ENCODE data around the gene PPIE. TPM values are rescaled to one million over a fixed set of nuclear protein-coding genes. Genes with fewer than 3 reads are reported as not detected.

Gene PPIE
- total and polyA plus RNA-seq, 2 of the 8 experiments (the other 6 are each of a cell fraction or from before 2014, with no cell fraction given): 38.9 to 56.1 TPM

- TF ChIP-seq ATF2 (IDR thresholded peaks at IDR 0.05; ENCODE audit: low read length) (no peak), SP2 (IDR thresholded peaks at IDR 0.05; ENCODE audit: low read length) (no peak), HDAC6 (IDR thresholded peaks at IDR 0.05; ENCODE audit: low read depth, low read length) (no peak), CHD7 (IDR thresholded peaks at IDR 0.05; ENCODE audit: insufficient replicate concordance, low read length) (no peak), POLR2A (IDR thresholded peaks at IDR 0.05; ENCODE audit: control extremely low read depth in 1 of 2, low read depth in 2 of 2, low read length in 2 of 2) (no peak), CEBPB (IDR thresholded peaks at IDR 0.05; ENCODE audit: low read depth, low read length) (no peak), MAX (IDR thresholded peaks at IDR 0.05) (no peak), GTF2F1 (IDR thresholded peaks at IDR 0.05; ENCODE audit: borderline replicate concordance, low read depth, low read length) (no peak), KDM1A (IDR thresholded peaks at IDR 0.05; ENCODE audit: borderline replicate concordance, low read length) (no peak), RAD21 (IDR thresholded peaks at IDR 0.05 in 1 of 2, conservative IDR thresholded peaks at IDR 0.05 in 1 of 2; ENCODE audit: low read depth in 2 of 2, low read length in 2 of 2) (no peak)
These were observed 42.2 kb upstream of the PPIE start (continued) for GRCh38 chr1:39696448-39696847.
